ENCODE data around the gene ATP13A3. TPM values are rescaled to one million over a fixed set of nuclear protein-coding genes. Genes with fewer than 3 reads are reported as not detected.

ATP13A3 gene
- total and polyA plus RNA-seq, 9 of the 15 experiments (the other 6 are each of a cell fraction or from before 2014, with no cell fraction given) = 16.6 to 135 (median 86.6) TPM

DNA sequence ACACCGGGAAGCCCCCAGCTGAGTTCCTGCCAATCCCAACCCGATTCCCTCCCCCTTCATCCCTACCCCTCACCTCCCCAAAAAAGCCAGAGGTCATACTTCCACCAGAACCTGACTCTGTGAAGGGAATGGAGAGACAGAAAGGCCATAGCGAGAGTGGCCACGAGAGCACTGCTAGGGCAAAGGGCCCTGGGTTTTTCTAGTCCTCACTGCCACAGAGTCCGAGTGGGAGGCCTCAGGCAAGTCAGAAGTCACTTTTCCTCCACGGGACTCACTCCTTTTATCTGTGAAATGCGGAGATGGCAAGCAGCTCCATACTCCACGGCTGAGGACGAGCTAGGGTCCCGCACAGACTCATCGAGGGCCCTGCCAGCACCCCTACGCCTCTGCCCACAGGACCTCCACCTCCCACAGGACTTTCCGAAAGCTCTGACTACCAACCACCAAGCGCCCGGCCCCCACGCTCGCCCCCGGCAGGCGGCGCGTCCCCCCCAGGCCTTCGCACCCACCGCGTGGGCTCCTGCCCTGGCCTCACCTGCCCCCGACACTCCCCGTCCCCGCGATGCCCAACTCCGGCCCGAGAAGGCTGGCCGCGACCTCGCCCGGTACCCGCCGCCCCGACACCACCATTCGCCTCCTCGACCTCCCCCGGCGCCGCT is 792 bp downstream of the ATP13A3 start (continued):
- TF ChIP-seq PRPF4 (IDR thresholded peaks at IDR 0.05; ENCODE audit: insufficient read depth, low read depth, low read length, poor library complexity, severe bottlenecking) (peak; percentile 41), ILF3 (IDR thresholded peaks at IDR 0.05; ENCODE audit: borderline replicate concordance) (no peak), TEAD4 (IDR thresholded peaks at IDR 0.05; ENCODE audit: low read length) (no peak), TEAD4 (CRISPR knock-in tag; IDR thresholded peaks at IDR 0.05; ENCODE audit: borderline replicate concordance) (no peak), L3MBTL2 (IDR thresholded peaks at IDR 0.05) (0 out of 2 replicates have a peak, but pooled peaks have one; percentile 30), PHF8 (IDR thresholded peaks at IDR 0.05; ENCODE audit: borderline replicate concordance, low read length) (peak; percentile 9; the same call in 1 of the 2 replicates), RAD51 (IDR thresholded peaks at IDR 0.05; ENCODE audit: borderline replicate concordance, low read depth) (no peak), GATA2 (CRISPR knock-in tag; IDR thresholded peaks at IDR 0.05) (no peak), TBP (optimal IDR thresholded peaks at IDR 0.05; ENCODE audit: low read depth, low read length) (no peak), ZBTB7A (IDR thresholded peaks at IDR 0.05; ENCODE audit: borderline replicate concordance, control insufficient read depth, low read depth, low read length) (peak; percentile 13; the same call in 1 of the 2 replicates), POLR2AphosphoS5 (IDR thresholded peaks at IDR 0.05; ENCODE audit: control insufficient read depth, insufficient read depth, low read depth, low read length) (0 out of 2 replicates have a peak, but pooled peaks have one; percentile 32), FUS (optimal IDR thresholded peaks at IDR 0.05; ENCODE audit: low read depth, low read length) (no peak), ZNF507 (tag; conservative IDR thresholded peaks at IDR 0.05) (no peak)
- TF ChIP-seq, protein P1, sequence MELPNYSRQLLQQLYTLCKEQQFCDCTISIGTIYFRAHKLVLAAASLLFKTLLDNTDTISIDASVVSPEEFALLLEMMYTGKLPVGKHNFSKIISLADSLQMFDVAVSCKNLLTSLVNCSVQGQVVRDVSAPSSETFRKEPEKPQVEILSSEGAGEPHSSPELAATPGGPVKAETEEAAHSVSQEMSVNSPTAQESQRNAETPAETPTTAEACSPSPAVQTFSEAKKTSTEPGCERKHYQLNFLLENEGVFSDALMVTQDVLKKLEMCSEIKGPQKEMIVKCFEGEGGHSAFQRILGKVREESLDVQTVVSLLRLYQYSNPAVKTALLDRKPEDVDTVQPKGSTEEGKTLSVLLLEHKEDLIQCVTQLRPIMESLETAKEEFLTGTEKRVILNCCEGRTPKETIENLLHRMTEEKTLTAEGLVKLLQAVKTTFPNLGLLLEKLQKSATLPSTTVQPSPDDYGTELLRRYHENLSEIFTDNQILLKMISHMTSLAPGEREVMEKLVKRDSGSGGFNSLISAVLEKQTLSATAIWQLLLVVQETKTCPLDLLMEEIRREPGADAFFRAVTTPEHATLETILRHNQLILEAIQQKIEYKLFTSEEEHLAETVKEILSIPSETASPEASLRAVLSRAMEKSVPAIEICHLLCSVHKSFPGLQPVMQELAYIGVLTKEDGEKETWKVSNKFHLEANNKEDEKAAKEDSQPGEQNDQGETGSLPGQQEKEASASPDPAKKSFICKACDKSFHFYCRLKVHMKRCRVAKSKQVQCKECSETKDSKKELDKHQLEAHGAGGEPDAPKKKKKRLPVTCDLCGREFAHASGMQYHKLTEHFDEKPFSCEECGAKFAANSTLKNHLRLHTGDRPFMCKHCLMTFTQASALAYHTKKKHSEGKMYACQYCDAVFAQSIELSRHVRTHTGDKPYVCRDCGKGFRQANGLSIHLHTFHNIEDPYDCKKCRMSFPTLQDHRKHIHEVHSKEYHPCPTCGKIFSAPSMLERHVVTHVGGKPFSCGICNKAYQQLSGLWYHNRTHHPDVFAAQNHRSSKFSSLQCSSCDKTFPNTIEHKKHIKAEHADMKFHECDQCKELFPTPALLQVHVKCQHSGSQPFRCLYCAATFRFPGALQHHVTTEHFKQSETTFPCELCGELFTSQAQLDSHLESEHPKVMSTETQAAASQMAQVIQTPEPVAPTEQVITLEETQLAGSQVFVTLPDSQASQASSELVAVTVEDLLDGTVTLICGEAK (IDR thresholded peaks at IDR 0.05) = peak; percentile 38; the same call in 1 of the 2 replicates
- TF ChIP-seq, protein P1 (CRISPR knock-in tag; IDR thresholded peaks at IDR 0.05) = no peak
- TF ChIP-seq, protein P2, sequence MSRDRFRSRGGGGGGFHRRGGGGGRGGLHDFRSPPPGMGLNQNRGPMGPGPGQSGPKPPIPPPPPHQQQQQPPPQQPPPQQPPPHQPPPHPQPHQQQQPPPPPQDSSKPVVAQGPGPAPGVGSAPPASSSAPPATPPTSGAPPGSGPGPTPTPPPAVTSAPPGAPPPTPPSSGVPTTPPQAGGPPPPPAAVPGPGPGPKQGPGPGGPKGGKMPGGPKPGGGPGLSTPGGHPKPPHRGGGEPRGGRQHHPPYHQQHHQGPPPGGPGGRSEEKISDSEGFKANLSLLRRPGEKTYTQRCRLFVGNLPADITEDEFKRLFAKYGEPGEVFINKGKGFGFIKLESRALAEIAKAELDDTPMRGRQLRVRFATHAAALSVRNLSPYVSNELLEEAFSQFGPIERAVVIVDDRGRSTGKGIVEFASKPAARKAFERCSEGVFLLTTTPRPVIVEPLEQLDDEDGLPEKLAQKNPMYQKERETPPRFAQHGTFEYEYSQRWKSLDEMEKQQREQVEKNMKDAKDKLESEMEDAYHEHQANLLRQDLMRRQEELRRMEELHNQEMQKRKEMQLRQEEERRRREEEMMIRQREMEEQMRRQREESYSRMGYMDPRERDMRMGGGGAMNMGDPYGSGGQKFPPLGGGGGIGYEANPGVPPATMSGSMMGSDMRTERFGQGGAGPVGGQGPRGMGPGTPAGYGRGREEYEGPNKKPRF (IDR thresholded peaks at IDR 0.05; ENCODE audit: low read depth, low read length) = no peak
